SJCRH30 (cell line): ENCODE data around the gene RAPGEF4. TPM values are rescaled to one million over a fixed set of nuclear protein-coding genes. Genes with fewer than 3 reads are reported as not detected.
A peak's percentile ranks its signal among the peaks of the same experiment; 100 is the strongest.
"Not testable (repeated sequence)": the region's sequence is repeated elsewhere in the genome, so short reads cannot be mapped to it uniquely, and the experiment has no call there.

Source experiments
- DNase-seq, 2 experiments: peaks; one replicate each; pipeline ENCODE4 v3.0.0-alpha.2; 2015 to 2020
- H3K27ac ChIP-seq: fragments of 250-450 bp; sonication (Bioruptor Pico); 2 replicates; pipeline ENCODE4 v1.5.1; 2020; ENCODE audit warnings: mild to moderate bottlenecking, moderate library complexity
- H3K27me3 ChIP-seq: fragments of 250-450 bp; sonication (Bioruptor Pico); 2 replicates; pipeline ENCODE4 v1.5.1; 2020; ENCODE audit warnings: mild to moderate bottlenecking, moderate library complexity
- H3K36me3 ChIP-seq: fragments of 250-450 bp; sonication (Bioruptor Pico); 2 replicates; pipeline ENCODE4 v1.5.1; 2020; ENCODE audit warnings: mild to moderate bottlenecking, moderate library complexity
- H3K4me1 ChIP-seq: fragments of 250-450 bp; sonication (Bioruptor Pico); 2 replicates; pipeline ENCODE4 v1.5.1; 2020; ENCODE audit warnings: mild to moderate bottlenecking, moderate library complexity
- H3K4me3 ChIP-seq: fragments of 250-450 bp; sonication (Bioruptor Pico); 2 replicates; pipeline ENCODE4 v1.5.1; 2020; ENCODE audit warnings: mild to moderate bottlenecking, moderate library complexity
- H3K9me3 ChIP-seq: fragments of 250-450 bp; sonication (Bioruptor Pico); replicated peaks from 2 replicates; pipeline ENCODE4 v1.5.1; 2020; ENCODE audit warnings: mild to moderate bottlenecking, moderate library complexity
- total RNA-seq: library from RNA; depleted of rRNA; stranded (reverse); fragments of >200 nt; shearing (Covaris generic); gene quantifications from 2 replicates; pipeline ENCODE4 v1.2.3, GENCODE V29; 2014

RAPGEF4 gene
- total RNA-seq, 1 experiment from 2014 or later = 6.1 TPM

- Histone ChIP-seq H3K27ac (no peak overlapping the region), H3K36me3 (no peaks in the 10 kb centered on the region), H3K9me3 (no peaks in the 10 kb centered on the region), H3K4me1 (no peaks in the 10 kb centered on the region), H3K27me3 (no peaks in the 10 kb centered on the region), H3K4me3 (no peak overlapping the region)
- no peak for DNase-seq
These were observed 301.8 kb downstream of the RAPGEF4 start for GRCh38 chr2:173037245-173038120.

DNA sequence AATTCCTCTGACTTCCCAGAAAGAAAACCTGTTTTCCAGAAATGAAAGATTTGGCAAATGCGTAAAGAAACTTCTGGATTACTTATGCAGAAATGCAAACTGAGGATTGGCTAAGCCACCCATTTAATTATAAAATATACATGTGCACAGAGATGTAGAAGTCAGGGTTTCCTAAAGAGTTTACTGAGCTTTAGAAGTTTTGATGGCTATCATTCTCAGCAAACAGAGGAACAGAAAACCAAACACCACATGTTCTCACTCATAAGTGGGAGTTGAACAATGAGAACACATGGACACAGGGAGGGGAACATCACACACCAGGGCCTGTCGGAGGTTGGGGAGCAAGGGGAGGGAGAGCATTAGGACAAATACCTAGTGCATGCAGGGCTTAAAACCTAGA, 302.6 kb downstream of the RAPGEF4 start:
- DNase-seq, H3K27me3 ChIP-seq, H3K4me3 ChIP-seq, H3K9me3 ChIP-seq, H3K4me1 ChIP-seq, H3K36me3 ChIP-seq, H3K27ac ChIP-seq: not testable (repeated sequence)

DNA sequence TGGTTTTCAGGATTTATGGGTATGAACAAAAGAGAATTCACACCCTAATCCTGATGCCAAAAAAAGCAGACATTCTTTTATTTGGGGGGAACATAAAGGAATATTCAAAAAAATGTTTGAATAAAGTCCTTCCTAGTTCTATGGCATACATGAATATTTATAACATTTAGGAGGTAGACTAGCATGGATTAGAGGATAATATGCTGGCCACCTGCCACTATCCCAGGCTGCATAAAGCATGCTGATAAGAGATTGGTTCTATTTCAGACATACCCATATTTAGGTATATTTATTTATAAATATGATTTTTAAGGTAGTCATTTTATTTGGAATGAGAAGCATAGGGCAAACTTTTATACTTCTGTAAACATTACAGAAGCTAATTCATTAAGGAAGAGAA, 305.1 kb downstream of the RAPGEF4 start:
- DNase-seq = no peak
- no peaks in the 10 kb centered on the region for H3K36me3 ChIP-seq
- H3K4me3 ChIP-seq = no peak overlapping the region
- H3K4me1 ChIP-seq = no peaks in the 10 kb centered on the region
- no peaks in the 10 kb centered on the region for H3K9me3 ChIP-seq
- H3K27me3 ChIP-seq = no peaks in the 10 kb centered on the region
- no peak overlapping the region for H3K27ac ChIP-seq

GRCh38 chr2:173043476-173043875, 307.8 kb downstream of the RAPGEF4 start:
- no peaks in the 10 kb centered on the region for H3K27me3 ChIP-seq

GRCh38 chr2:173043897-173044519, 308.4 kb downstream of the RAPGEF4 start:
- no peaks in the 10 kb centered on the region for H3K27me3 ChIP-seq
- no peak overlapping the region for H3K27ac ChIP-seq
- H3K36me3 ChIP-seq = no peaks in the 10 kb centered on the region
- H3K4me1 ChIP-seq = peaks cover 7% of the 10 kb centered on the region
- no peak overlapping the region for H3K4me3 ChIP-seq
- DNase-seq = no peak
- H3K9me3 ChIP-seq = no peaks in the 10 kb centered on the region

More at GRCh38 chr2:173043476-173043875, 307.8 kb downstream of the RAPGEF4 start:
- no peak overlapping the region for H3K4me3 ChIP-seq
- no peaks in the 10 kb centered on the region for H3K9me3 ChIP-seq
- no peak for DNase-seq
- H3K4me1 ChIP-seq = peaks cover 3% of the 10 kb centered on the region
- H3K27ac ChIP-seq = no peak overlapping the region
- H3K36me3 ChIP-seq = no peaks in the 10 kb centered on the region

GRCh38 chr2:173044686-173045085, 309.0 kb downstream of the RAPGEF4 start:
- Histone ChIP-seq H3K4me3 (no peak overlapping the region), H3K27me3 (no peaks in the 10 kb centered on the region), H3K4me1 (peaks cover 13% of the 10 kb centered on the region), H3K27ac (no peak overlapping the region), H3K36me3 (no peaks in the 10 kb centered on the region), H3K9me3 (no peaks in the 10 kb centered on the region)
- no peak for DNase-seq

DNA sequence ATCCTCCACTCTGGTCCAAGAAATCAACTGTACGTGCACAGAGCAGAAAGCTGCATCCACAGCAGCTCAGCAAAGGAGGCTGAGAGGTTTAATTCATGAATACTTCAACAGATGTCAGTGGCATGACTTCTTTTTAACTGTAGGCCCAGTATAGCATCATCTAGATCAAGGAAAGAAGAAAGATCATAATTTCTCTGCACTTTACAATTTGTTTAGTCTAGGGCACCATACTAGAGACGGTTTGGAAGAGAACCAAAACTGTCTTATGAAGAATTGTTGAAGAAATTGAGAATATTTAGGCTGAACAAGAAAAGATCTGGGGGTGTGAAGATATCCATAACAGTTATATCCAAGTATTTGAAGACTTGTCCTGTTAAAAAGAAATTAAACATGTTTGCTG, 309.5 kb downstream of the RAPGEF4 start:
- H3K27ac ChIP-seq = no peak overlapping the region
- no peaks in the 10 kb centered on the region for H3K9me3 ChIP-seq
- H3K27me3 ChIP-seq = no peaks in the 10 kb centered on the region
- no peak for DNase-seq
- H3K4me1 ChIP-seq = peaks cover 14% of the 10 kb centered on the region
- H3K36me3 ChIP-seq = no peaks in the 10 kb centered on the region
- no peak overlapping the region for H3K4me3 ChIP-seq

GRCh38 chr2:173048522-173048896, 312.9 kb downstream of the RAPGEF4 start:
- H3K4me1 ChIP-seq = peaks cover 15% of the 10 kb centered on the region
- H3K9me3 ChIP-seq = no peaks in the 10 kb centered on the region
- no peaks in the 10 kb centered on the region for H3K36me3 ChIP-seq
- H3K27me3 ChIP-seq = no peaks in the 10 kb centered on the region
- no peak for DNase-seq
- 0 out of 2 replicates have a peak overlapping the region, but pooled peaks have one; percentile 8 for H3K27ac ChIP-seq
- H3K4me3 ChIP-seq = no peak overlapping the region

DNA sequence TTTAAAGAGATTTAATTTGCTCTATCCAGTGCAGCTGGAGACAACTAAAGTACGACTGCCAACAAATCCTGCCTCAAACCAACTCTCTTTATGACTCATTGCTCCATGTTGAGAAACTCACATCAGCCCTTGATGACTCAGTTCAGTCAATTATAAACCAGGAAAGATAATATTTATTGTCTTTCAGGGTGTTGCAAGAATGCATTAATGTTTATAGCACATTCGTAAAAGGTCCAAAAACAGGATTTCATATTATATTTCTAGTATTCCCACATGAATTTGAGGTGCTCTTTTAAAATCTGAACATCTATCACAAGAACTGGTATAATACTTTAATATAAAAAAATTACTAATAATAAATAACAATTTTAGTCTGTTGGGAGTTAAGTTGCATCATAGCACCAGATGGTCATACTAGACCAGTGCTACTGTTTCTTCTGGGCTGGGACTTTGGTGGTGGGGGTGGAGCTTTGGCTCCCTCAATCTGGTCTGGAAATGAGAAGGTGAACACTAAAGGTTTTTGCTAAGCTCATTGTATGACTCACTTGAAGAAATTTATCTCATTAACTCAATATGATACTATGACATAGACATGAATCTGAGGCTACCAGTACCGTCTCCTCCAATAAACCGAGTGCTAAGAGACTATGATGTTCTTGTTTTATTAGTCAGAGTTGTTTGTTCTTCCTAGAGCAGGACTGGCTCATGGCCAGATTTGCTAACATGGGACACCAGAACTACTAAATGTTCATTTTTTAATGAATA, 313.4 kb downstream of the RAPGEF4 start:
- H3K4me3 ChIP-seq = no peak overlapping the region
- H3K4me1 ChIP-seq = peaks cover 21% of the 10 kb centered on the region
- H3K36me3 ChIP-seq = no peaks in the 10 kb centered on the region
- H3K27ac ChIP-seq = no peak overlapping the region
- DNase-seq = peak; percentile 9 to 29
- no peaks in the 10 kb centered on the region for H3K27me3 ChIP-seq
- no peaks in the 10 kb centered on the region for H3K9me3 ChIP-seq

GRCh38 chr2:173049831-173050230, 314.2 kb downstream of the RAPGEF4 start:
- DNase-seq = no peak
- H3K36me3 ChIP-seq = no peaks in the 10 kb centered on the region
- H3K4me3 ChIP-seq = no peak overlapping the region
- H3K27me3 ChIP-seq = no peaks in the 10 kb centered on the region
- H3K4me1 ChIP-seq = peaks cover 27% of the 10 kb centered on the region
- no peaks in the 10 kb centered on the region for H3K9me3 ChIP-seq
- no peak overlapping the region for H3K27ac ChIP-seq

DNA sequence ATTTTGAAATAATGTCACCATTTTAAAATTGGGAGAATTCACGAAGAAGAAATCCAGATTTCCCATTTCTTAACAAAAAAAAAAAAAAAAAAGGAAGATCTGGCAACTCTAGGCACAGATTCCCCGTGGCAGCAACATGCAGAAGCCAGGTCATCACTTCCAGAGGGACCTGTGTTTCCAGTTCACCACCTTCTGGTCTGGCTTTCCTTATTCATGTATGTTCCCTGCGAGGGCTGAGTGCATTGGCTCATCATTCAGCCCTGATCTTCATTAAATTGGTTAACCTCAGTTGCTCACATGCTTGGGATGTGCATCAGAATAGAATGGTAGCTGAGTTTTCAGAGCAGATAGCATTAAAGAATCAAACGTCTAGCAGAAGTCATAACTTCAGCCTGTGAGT, 315.0 kb downstream of the RAPGEF4 start:
- no peak for DNase-seq
- no peaks in the 10 kb centered on the region for H3K36me3 ChIP-seq
- H3K27ac ChIP-seq = no peak overlapping the region
- H3K4me3 ChIP-seq = no peak overlapping the region
- H3K9me3 ChIP-seq = no peaks in the 10 kb centered on the region
- H3K27me3 ChIP-seq = no peaks in the 10 kb centered on the region
- peaks cover 27% of the 10 kb centered on the region for H3K4me1 ChIP-seq

- H3K27ac ChIP-seq = no peak overlapping the region
- DNase-seq = no peak
- H3K4me3 ChIP-seq = no peak overlapping the region
- H3K4me1 ChIP-seq = peaks cover 27% of the 10 kb centered on the region
- H3K9me3 ChIP-seq = no peaks in the 10 kb centered on the region
- H3K27me3 ChIP-seq = no peaks in the 10 kb centered on the region
- H3K36me3 ChIP-seq = no peaks in the 10 kb centered on the region
These were observed 316.0 kb downstream of the RAPGEF4 start for GRCh38 chr2:173051463-173052215.

- H3K36me3 ChIP-seq = no peaks in the 10 kb centered on the region
- H3K27ac ChIP-seq = no peak overlapping the region
- H3K27me3 ChIP-seq = no peaks in the 10 kb centered on the region
- no peaks in the 10 kb centered on the region for H3K9me3 ChIP-seq
- peaks cover 27% of the 10 kb centered on the region for H3K4me1 ChIP-seq
- H3K4me3 ChIP-seq = no peak overlapping the region
- peak in 1 of 2 experiments; percentile 7 for DNase-seq
These were observed 317.5 kb downstream of the RAPGEF4 start for GRCh38 chr2:173053043-173053699.

DNA sequence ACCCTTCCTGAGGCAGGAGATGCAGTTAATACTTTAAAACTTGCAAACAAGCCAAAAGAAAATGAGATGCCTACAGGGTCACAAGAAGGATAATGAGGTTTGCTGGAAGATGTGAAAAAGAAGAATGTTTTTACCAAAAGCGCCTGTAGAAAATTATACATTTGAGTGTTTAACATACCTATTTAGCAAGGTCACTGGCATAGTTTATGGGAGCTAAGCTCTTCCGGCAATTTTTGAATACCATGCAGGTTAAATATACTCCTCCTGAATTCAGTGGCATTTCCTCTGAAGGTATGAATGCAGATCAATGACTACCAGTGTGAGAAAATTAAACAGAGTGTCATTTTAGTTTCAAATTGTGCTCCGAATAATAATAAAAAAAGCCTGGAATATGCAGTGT, 318.8 kb downstream of the RAPGEF4 start:
- Histone ChIP-seq H3K36me3 (no peaks in the 10 kb centered on the region), H3K27me3 (no peaks in the 10 kb centered on the region), H3K27ac (no peak overlapping the region), H3K4me3 (no peak overlapping the region), H3K4me1 (peaks cover 21% of the 10 kb centered on the region), H3K9me3 (0 out of 2 replicates have a peak, but pooled peaks cover 4% of the 10 kb centered on the region)
- no peak for DNase-seq
